HT-29 (cell line): ENCODE results near the gene SORCS2. TPM values are rescaled to one million over a fixed set of nuclear protein-coding genes. Genes with fewer than 3 reads are reported as not detected.

Experiments used
- DNase-seq: peaks from one replicate; pipeline ENCODE4 v3.0.0-alpha.2; 2015; ENCODE audit warnings: low spot score
- total RNA-seq: library from RNA; depleted of rRNA; stranded (reverse); fragments of >200 nt; shearing (Covaris generic); gene quantifications from 2 replicates; pipeline ENCODE4 v1.2.3, GENCODE V29; 2014

Gene SORCS2
- total RNA-seq, 1 experiment from 2014 or later: not detected

- DNase-seq: no peak
Observed at GRCh38 chr4:7705062-7705461, 512.7 kb downstream of the SORCS2 start.

- no peak for DNase-seq
Observed at GRCh38 chr4:7705593-7705992, 513.3 kb downstream of the SORCS2 start.

- DNase-seq: no peak
Observed at GRCh38 chr4:7708238-7708637, 515.9 kb downstream of the SORCS2 start.

GRCh38 chr4:7708981-7709380 is 516.6 kb downstream of the SORCS2 start:
- DNase-seq: no peak

- no peak for DNase-seq
Observed at GRCh38 chr4:7709431-7709830, 517.1 kb downstream of the SORCS2 start.

- DNase-seq: no peak
Observed at GRCh38 chr4:7710126-7710525, 517.8 kb downstream of the SORCS2 start.

- no peak for DNase-seq
Observed at GRCh38 chr4:7710576-7711306, 518.4 kb downstream of the SORCS2 start.

GRCh38 chr4:7711307-7711963 is 519.1 kb downstream of the SORCS2 start:
- DNase-seq: no peak

GRCh38 chr4:7712021-7712671 is 519.8 kb downstream of the SORCS2 start:
- DNase-seq: no peak

- DNase-seq: no peak
Observed at GRCh38 chr4:7713757-7714156, 521.4 kb downstream of the SORCS2 start.

- no peak for DNase-seq
Observed at GRCh38 chr4:7714176-7714575, 521.8 kb downstream of the SORCS2 start.

GRCh38 chr4:7714738-7715137 is 522.4 kb downstream of the SORCS2 start:
- no peak for DNase-seq

- no peak for DNase-seq
Observed at GRCh38 chr4:7715271-7716009, 523.1 kb downstream of the SORCS2 start.

- DNase-seq: no peak
Observed at GRCh38 chr4:7716010-7716721, 523.8 kb downstream of the SORCS2 start.

GRCh38 chr4:7717161-7717560 is 524.8 kb downstream of the SORCS2 start:
- no peak for DNase-seq

GRCh38 chr4:7717946-7718490 is 525.7 kb downstream of the SORCS2 start:
- no peak for DNase-seq

- peak; percentile 18 for DNase-seq
Observed at GRCh38 chr4:7719354-7720174, 527.2 kb downstream of the SORCS2 start.

- DNase-seq: peak; percentile 24
Observed at GRCh38 chr4:7721984-7722551, 529.7 kb downstream of the SORCS2 start.

- no peak for DNase-seq
Observed at GRCh38 chr4:7722766-7723387, 530.5 kb downstream of the SORCS2 start.
